ENCODE measurements around the gene EBF3.
"Not testable (repeated sequence)": the region's sequence is repeated elsewhere in the genome, so short reads cannot be mapped to it uniquely, and the experiment has no call there.

Gene EBF3

GRCh38 chr10:129926066-129927055 is 37.7 kb downstream of the EBF3 start:
- DNase-seq, result no peak

DNA sequence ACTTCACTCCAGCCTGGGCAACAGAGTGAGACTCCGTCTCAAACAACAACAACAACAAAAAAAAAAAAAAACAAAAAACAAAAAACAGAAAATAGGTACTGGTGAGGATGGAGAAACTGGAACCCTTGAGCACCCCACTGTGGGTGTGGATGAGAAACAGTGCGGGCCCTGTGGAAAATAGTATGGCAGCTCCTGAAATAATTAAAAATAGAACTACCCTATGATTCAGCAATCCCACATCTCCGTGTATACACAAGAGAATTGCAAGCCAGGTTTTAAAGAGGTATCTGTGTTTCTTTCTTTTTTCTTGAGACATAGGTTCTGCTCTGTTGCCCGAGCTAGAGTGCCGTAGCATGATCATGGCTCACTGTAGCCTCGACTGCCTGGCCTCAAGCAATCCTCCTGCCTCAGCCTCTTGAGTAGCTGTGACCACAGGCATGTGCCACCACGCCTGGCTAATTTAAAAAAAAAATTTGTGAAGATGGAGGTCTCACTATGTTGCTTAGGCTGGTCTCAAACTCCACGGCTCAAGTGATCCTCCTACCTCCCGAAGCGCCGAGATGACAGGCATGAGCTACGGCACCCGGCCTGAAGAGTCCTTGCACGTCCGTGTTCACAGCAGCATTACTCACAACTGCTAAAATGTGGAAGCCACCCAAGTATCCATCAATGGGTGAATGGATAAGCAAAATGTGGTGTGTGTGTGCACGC is 39.5 kb downstream of the EBF3 start:
- DNase-seq, result no peak

- DNase-seq, result no peak
Measured at GRCh38 chr10:129922598-129923123, 41.4 kb downstream of the EBF3 start.

DNA sequence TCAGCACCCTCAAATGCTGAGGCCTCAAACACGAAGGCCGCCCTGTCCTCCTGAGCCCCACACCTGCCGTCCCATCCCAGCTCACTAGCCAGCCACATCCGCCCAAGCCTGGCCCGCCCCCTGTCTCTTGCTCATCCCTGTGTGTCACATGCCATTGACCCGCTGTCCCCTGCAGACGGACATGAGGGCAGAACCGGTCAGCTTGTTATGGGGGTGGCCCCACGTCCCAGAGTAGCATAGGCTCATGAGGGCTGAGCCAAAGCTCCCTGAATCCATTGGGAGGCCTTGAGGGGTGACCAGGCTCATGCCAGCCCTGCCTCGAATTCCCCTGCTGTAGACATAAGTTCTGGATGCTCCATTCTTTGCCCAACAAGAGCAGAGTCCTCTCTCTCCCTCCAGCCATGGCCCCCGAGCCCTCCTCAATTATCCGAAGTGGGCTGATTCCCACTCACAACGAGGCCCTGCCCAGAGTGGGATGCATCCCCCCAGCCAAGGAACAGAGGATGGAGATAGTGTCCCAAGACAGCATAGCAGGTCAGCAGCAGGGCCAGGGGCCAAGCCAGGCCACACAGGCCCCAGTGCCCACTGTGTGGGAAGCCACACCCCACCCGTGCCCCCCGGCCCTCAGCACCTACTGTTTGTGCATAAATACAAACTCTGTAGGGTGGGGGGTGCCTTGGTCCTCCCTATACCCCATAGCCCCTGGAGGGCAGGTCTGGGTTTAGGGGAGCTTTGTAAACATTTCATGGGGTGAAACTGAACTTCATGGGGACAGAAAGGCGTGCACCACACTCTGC is 42.1 kb downstream of the EBF3 start:
- no peak for DNase-seq

DNA sequence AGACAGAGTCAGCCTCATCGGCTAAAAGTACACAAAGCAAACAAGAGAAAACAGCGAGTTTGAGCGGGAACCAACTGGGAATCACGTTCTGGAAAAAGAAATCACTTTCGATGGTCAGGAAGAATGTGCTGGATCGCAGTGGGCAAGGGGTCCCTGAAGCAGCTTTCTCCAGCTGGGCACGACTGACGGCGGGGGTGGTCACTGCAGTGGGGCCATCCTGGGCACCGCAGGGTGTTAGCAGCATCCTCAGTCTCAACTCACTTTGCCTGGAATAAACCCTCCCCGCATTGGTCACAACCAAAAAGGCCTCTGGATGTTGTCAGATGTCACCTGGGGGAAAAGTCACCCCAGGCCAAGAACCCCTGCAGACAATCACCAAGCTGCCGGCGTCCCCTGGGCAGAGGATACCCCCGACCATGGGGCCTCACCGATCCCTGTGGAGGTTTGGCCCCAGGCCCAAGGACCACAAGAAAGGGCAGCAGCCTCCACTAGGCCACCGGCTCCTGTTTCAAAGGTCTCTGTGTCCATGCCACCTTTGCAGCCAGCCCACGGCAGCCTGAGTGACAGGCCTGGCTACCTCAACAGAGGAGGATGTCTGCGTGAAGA is 42.9 kb downstream of the EBF3 start:
- no peak for DNase-seq

- not testable (repeated sequence) for DNase-seq
Measured at GRCh38 chr10:129920187-129920586, 43.9 kb downstream of the EBF3 start.

- DNase-seq, result no peak
Measured at GRCh38 chr10:129919358-129919757, 44.7 kb downstream of the EBF3 start.

- DNase-seq, result no peak
Measured at GRCh38 chr10:129918836-129919235, 45.2 kb downstream of the EBF3 start.

- DNase-seq, result no peak
Measured at GRCh38 chr10:129918401-129918800, 45.7 kb downstream of the EBF3 start.

GRCh38 chr10:129917936-129918335 is 46.1 kb downstream of the EBF3 start:
- no peak for DNase-seq

DNA sequence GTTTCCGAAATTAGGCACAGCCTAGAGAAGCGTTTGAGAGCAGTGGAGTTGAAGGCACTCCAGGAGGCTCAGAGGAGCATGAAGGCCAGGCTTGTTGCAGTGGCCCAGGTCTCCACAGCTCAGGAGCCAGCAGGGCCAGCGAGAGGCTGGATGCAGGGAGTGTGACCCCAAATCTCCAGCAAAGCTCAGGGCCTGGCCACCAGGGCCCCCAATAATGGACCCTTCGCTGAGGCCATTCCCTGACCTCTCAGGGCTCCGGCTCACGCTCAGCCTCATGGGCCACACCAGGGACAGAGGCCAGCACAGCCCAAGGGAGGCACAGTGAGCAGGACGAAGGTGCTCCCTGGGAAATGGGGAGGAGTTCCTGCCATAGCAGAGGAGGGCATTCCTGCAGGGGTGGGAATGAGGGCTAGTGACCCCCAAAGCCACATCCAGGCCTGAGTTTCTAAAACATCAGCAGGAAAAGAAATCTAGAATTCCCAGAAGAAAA is 47.5 kb downstream of the EBF3 start:
- no peak for DNase-seq

DNA sequence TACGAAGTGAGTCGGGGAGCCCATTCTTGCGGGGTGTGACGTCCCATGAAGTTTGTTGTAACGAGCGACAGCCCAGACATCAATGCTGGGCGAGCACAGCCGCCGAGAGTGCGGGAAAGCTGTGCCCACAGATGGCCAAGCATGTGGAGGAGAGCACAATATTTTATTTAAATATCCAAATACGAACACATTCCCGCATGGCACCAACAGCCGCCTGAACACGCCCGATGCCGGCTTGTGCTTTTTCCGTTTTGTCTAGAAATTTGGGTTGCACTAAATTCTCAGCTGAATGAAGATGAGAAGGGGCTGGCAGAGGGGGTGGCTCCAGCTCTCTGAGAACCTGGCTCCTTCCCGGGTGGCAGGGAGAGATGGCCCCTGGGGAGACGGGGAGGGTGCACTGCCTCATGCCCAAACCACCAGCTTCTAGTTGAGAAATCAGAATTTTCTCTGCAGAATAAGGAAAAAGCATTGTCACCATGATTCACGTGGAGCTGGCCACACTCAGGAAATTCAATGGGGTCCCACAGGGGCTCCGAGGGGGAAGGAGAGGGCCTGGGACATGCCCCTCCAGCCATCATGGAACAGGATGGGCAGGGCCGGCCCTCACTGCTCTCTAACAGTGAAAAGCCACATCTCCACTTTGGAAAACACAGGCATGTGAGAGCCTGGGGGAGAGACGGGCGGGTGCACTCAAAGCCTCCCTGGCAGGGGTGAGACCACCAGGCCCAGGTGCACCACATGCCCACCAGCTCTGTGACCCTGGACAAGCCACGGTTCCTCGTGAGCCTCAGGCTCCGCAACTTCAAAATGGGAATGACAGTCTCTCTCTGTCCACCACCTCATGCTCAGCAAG is 48.3 kb downstream of the EBF3 start:
- no peak for DNase-seq

DNA sequence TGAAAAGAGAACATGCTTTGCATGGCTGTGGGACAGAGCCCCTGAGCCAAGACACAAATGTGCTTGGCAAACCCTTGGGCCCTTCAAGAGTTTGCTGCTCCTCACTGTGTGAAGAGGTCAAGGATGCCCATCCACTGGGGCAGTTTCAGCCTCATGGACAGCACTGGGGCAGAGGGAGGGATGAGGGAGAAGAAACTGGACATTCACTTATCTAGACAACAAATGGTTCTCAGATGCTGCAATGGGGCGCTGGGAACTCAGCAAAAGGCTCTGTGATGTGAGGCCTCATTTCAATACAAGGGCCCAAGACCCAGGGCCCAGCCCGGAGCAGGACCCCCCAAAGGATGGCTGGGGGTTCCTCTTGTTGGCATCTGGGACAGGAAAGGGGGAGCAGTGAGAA is 49.1 kb downstream of the EBF3 start:
- DNase-seq, result no peak

- no peak for DNase-seq
Measured at GRCh38 chr10:129914153-129914855, 49.8 kb downstream of the EBF3 start.

- no peak for DNase-seq
Measured at GRCh38 chr10:129912986-129913695, 50.9 kb downstream of the EBF3 start.

DNA sequence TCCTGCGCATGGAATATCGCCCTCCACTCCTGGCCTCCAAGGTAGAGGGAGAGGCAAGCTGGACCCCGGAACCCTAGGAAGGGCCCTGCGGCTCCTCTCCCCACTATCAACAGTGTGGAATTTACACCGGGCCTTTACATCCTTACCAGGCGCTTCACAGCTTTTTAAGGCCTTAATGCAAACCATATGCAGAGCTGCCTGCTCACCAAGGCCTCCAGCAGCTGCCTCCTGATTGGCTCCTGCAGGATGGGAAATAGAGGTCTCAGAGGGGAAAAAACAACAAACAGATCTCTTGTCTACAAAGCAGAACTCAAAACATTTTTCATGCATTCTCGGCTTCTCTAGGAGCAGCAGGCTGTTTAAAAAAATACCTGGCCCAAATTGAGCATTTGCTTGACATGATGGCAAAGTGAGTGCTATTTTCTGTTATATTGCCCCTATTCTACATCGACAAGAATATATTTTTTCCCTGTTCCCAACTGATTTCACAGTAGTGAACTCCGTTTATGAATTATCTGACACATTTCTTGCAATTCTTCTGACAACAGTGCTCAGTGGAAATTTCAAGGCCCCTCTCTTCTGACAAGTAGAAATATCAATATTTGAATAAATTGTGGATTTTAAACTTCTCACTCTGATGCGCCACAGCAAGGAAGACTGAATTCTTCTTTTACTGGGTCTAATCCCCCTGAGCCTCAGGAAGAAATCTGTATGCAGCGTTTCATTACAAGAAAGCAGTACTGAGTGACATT is 51.7 kb downstream of the EBF3 start:
- DNase-seq, result no peak

GRCh38 chr10:129911451-129912165 is 52.5 kb downstream of the EBF3 start:
- DNase-seq, result no peak

GRCh38 chr10:129910861-129911260 is 53.2 kb downstream of the EBF3 start:
- DNase-seq, result no peak
